Measurements from ENCODE around the gene RBM20. TPM values are rescaled to one million over a fixed set of nuclear protein-coding genes. Genes with fewer than 3 reads are reported as not detected.

The RBM20 gene
- total and polyA plus RNA-seq, 2 of the 13 experiments (the other 11 are each of a cell fraction or from before 2014, with no cell fraction given), result 0.02 to 0.22 TPM

DNA sequence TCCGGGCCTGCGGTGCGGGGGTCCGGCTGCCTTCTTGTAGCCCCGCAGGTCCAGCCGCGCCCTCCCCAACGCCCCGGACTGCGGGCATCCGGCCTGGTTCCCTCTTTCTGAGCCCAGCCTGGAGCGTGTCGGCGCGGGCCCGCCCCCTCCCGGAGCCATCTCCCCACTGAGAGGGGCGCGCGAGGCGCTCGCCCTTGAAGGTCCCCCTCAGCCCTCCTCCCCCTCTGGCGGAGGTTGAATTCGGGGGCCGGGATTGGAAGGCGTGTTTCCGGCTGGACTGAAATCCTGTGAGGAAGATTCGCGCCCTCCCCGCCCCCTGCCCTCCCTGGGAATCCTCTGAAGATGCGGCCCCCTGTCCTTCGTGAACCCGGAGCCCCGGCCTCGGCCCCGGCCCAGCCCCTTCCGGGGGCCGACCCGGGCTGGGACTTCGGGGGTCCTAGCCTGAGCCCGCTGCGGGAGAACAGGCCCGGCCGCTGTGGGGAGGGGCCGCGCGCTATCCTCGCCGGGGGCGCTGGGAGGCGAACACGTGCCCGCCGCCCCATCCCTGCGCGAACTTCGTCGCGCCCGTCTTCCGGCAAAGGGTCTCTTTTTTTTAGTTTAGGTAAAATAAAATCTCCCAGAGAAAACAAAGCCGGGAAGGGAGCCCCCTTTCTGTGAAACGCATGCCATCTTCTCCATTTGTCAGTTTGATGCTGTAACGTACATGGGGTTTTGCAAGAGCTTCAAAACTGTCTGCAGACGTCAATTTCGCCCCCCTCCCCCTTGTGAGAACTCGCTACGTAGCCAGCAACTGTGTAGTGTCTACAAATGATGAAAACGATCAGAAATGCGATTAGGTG, 228.2 kb downstream of the RBM20 start (continued):
- TF ChIP-seq, protein P1, sequence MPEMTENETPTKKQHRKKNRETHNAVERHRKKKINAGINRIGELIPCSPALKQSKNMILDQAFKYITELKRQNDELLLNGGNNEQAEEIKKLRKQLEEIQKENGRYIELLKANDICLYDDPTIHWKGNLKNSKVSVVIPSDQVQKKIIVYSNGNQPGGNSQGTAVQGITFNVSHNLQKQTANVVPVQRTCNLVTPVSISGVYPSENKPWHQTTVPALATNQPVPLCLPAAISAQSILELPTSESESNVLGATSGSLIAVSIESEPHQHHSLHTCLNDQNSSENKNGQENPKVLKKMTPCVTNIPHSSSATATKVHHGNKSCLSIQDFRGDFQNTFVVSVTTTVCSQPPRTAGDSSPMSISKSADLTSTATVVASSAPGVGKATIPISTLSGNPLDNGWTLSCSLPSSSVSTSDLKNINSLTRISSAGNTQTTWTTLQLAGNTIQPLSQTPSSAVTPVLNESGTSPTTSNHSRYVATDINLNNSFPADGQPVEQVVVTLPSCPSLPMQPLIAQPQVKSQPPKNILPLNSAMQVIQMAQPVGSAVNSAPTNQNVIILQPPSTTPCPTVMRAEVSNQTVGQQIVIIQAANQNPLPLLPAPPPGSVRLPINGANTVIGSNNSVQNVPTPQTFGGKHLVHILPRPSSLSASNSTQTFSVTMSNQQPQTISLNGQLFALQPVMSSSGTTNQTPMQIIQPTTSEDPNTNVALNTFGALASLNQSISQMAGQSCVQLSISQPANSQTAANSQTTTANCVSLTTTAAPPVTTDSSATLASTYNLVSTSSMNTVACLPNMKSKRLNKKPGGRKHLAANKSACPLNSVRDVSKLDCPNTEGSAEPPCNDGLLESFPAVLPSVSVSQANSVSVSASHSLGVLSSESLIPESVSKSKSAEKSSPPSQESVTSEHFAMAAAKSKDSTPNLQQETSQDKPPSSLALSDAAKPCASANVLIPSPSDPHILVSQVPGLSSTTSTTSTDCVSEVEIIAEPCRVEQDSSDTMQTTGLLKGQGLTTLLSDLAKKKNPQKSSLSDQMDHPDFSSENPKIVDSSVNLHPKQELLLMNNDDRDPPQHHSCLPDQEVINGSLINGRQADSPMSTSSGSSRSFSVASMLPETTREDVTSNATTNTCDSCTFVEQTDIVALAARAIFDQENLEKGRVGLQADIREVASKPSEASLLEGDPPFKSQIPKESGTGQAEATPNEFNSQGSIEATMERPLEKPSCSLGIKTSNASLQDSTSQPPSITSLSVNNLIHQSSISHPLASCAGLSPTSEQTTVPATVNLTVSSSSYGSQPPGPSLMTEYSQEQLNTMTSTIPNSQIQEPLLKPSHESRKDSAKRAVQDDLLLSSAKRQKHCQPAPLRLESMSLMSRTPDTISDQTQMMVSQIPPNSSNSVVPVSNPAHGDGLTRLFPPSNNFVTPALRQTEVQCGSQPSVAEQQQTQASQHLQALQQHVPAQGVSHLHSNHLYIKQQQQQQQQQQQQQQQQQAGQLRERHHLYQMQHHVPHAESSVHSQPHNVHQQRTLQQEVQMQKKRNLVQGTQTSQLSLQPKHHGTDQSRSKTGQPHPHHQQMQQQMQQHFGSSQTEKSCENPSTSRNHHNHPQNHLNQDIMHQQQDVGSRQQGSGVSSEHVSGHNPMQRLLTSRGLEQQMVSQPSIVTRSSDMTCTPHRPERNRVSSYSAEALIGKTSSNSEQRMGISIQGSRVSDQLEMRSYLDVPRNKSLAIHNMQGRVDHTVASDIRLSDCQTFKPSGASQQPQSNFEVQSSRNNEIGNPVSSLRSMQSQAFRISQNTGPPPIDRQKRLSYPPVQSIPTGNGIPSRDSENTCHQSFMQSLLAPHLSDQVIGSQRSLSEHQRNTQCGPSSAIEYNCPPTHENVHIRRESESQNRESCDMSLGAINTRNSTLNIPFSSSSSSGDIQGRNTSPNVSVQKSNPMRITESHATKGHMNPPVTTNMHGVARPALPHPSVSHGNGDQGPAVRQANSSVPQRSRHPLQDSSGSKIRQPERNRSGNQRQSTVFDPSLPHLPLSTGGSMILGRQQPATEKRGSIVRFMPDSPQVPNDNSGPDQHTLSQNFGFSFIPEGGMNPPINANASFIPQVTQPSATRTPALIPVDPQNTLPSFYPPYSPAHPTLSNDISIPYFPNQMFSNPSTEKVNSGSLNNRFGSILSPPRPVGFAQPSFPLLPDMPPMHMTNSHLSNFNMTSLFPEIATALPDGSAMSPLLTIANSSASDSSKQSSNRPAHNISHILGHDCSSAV (CRISPR knock-in tag; IDR thresholded peaks at IDR 0.05; ENCODE audit: borderline replicate concordance), result no peak
- TF ChIP-seq RFXANK (CRISPR knock-in tag; IDR thresholded peaks at IDR 0.05) (no peak), ZBTB42 (CRISPR knock-in tag; IDR thresholded peaks at IDR 0.05) (no peak), XRCC5 (optimal IDR thresholded peaks at IDR 0.05; ENCODE audit: low read length) (no peak), NFE2L1 (CRISPR knock-in tag; IDR thresholded peaks at IDR 0.05; ENCODE audit: borderline replicate concordance) (no peak), TBX2 (CRISPR knock-in tag; IDR thresholded peaks at IDR 0.05; ENCODE audit: borderline replicate concordance) (peak; percentile 63; the same call in 1 of the 2 replicates), IKZF1 (IDR thresholded peaks at IDR 0.05) (no peak), ZNF546 (CRISPR knock-in tag; conservative IDR thresholded peaks at IDR 0.05) (peak; percentile 64), KLF6 (CRISPR knock-in tag; IDR thresholded peaks at IDR 0.05) (peak; percentile 20; the same call in 1 of the 2 replicates), TCF12 (IDR thresholded peaks at IDR 0.05) (no peak), TCF12 (CRISPR knock-in tag; IDR thresholded peaks at IDR 0.05) (no peak), SMYD3 (CRISPR knock-in tag; IDR thresholded peaks at IDR 0.05) (no peak; the same call in none of the 2 replicates), ZNF891 (CRISPR knock-in tag; IDR thresholded peaks at IDR 0.05) (0 out of 2 replicates have a peak, but pooled peaks have one; percentile 44), NR2C2 (CRISPR knock-in tag; IDR thresholded peaks at IDR 0.05; ENCODE audit: borderline replicate concordance) (0 out of 2 replicates have a peak, but pooled peaks have one; percentile 39), ZBTB20 (CRISPR knock-in tag; IDR thresholded peaks at IDR 0.05; ENCODE audit: borderline replicate concordance, low read depth) (no peak), GATA4 (IDR thresholded peaks at IDR 0.05; ENCODE audit: borderline replicate concordance, low read depth) (no peak), ZNF724P (CRISPR knock-in tag; IDR thresholded peaks at IDR 0.05; ENCODE audit: borderline replicate concordance) (peak; percentile 81; the same call in 1 of the 2 replicates), CBX2 (IDR thresholded peaks at IDR 0.05; ENCODE audit: low read depth, low read length) (no peak), CBX2 (CRISPR knock-in tag; IDR thresholded peaks at IDR 0.05; ENCODE audit: low read depth) (no peak), SIX1 (CRISPR knock-in tag; IDR thresholded peaks at IDR 0.05; ENCODE audit: borderline replicate concordance) (no peak)
- TF ChIP-seq, protein P2, sequence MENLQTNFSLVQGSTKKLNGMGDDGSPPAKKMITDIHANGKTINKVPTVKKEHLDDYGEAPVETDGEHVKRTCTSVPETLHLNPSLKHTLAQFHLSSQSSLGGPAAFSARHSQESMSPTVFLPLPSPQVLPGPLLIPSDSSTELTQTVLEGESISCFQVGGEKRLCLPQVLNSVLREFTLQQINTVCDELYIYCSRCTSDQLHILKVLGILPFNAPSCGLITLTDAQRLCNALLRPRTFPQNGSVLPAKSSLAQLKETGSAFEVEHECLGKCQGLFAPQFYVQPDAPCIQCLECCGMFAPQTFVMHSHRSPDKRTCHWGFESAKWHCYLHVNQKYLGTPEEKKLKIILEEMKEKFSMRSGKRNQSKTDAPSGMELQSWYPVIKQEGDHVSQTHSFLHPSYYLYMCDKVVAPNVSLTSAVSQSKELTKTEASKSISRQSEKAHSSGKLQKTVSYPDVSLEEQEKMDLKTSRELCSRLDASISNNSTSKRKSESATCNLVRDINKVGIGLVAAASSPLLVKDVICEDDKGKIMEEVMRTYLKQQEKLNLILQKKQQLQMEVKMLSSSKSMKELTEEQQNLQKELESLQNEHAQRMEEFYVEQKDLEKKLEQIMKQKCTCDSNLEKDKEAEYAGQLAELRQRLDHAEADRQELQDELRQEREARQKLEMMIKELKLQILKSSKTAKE (CRISPR knock-in tag; IDR thresholded peaks at IDR 0.05; ENCODE audit: borderline replicate concordance), result 0 out of 2 replicates have a peak, but pooled peaks have one; percentile 15
